ENCODE measurements around the gene RAB32.

- TF ChIP-seq, protein P1, sequence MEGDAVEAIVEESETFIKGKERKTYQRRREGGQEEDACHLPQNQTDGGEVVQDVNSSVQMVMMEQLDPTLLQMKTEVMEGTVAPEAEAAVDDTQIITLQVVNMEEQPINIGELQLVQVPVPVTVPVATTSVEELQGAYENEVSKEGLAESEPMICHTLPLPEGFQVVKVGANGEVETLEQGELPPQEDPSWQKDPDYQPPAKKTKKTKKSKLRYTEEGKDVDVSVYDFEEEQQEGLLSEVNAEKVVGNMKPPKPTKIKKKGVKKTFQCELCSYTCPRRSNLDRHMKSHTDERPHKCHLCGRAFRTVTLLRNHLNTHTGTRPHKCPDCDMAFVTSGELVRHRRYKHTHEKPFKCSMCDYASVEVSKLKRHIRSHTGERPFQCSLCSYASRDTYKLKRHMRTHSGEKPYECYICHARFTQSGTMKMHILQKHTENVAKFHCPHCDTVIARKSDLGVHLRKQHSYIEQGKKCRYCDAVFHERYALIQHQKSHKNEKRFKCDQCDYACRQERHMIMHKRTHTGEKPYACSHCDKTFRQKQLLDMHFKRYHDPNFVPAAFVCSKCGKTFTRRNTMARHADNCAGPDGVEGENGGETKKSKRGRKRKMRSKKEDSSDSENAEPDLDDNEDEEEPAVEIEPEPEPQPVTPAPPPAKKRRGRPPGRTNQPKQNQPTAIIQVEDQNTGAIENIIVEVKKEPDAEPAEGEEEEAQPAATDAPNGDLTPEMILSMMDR (IDR thresholded peaks at IDR 0.05), result no peak
- TF ChIP-seq POLR2AphosphoS5 (IDR thresholded peaks at IDR 0.05) (no peak), POLR2A (IDR thresholded peaks at IDR 0.05) (no peak)
These were observed 28.4 kb upstream of the RAB32 start for GRCh38 chr6:146515212-146515611.

Data from prostate gland (tissue), 2 donors.